Nephron progenitor cell (in vitro differentiated cells): ENCODE measurements around the gene MAP6.

Experiments
- DNase-seq: peaks from one replicate; pipeline ENCODE4 v3.0.0; 2021
- H3K27ac Mint-ChIP-seq: 2 replicates; pipeline ENCODE4 v1.8.0; 2021; ENCODE audit warnings: mild to moderate bottlenecking, moderate library complexity, mixed read lengths
- H3K27me3 Mint-ChIP-seq: 2 replicates; pipeline ENCODE4 v1.8.0; 2021; ENCODE audit warnings: mild to moderate bottlenecking, low read depth, mixed read lengths; ENCODE audit not compliant: poor library complexity
- H3K36me3 Mint-ChIP-seq: 2 replicates; pipeline ENCODE4 v1.8.0; 2021; ENCODE audit warnings: low read depth, mixed read lengths
- H3K4me1 Mint-ChIP-seq: 2 replicates; pipeline ENCODE4 v1.8.0; 2021; ENCODE audit warnings: mixed read lengths
- H3K4me3 Mint-ChIP-seq: 2 replicates; pipeline ENCODE4 v1.8.0; 2021; ENCODE audit warnings: mild to moderate bottlenecking, moderate library complexity, mixed read lengths
- H3K9me3 Mint-ChIP-seq: 2 replicates; pipeline ENCODE4 v1.8.0; 2021; ENCODE audit warnings: mild to moderate bottlenecking, moderate library complexity, mixed read lengths
- CTCF ChIP-seq: fragments of 200-600 bp; sonication (generic); IDR thresholded peaks from 2 replicates; pipeline ENCODE4 v1.5.0; 2021; ENCODE audit warnings: antibody characterized with exemption

MAP6 gene

DNA sequence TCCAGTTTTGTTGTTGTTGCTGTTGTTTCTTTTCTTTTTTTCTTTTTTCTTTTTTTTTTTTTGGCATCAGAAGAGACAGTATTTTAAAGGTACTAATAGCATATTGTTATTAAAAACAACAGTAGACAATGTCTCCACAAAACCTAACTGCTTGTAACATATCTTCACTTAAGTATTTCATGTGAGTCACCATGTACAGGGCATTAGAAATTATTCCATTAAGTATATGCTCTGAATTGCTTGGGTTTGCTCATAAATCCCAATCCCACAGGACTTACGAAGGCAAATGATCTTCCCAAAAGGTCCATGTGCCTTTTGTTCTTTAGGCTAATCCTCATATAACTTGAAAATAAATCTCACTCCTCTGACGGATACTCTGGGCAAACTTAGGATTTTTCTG is 35.9 kb downstream of the MAP6 start:
- no peak for DNase-seq
- TF ChIP-seq CTCF: no peak
- peaks cover 50% of the 10 kb centered on the region for H3K4me1 Mint-ChIP-seq
- no peaks in the 10 kb centered on the region for H3K36me3 Mint-ChIP-seq
- H3K9me3 Mint-ChIP-seq: no peaks in the 10 kb centered on the region
- peaks cover 94% of the 10 kb centered on the region for H3K27me3 Mint-ChIP-seq
- H3K4me3 Mint-ChIP-seq: no peak overlapping the region
- no peak overlapping the region for H3K27ac Mint-ChIP-seq

DNA sequence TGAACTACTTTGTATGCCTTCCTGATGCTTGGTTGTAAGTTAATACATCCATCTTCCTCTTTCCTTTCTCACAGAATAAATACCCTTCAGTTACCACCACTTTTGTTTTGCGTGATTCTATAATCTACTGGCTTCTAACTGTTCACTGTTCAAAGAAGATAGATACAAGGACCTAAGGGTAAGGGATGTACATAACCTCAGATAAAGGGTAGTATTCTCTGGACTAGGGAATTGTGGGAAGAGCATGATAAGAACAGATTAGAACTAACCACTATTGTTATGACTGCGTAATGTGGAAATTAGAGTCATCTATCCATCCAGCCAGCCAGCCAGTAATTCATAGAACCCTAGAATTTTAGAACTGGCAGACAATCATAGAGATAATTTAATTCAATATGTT is 36.4 kb downstream of the MAP6 start:
- Mint-ChIP-seq H3K9me3 (no peaks in the 10 kb centered on the region), H3K27ac (no peak overlapping the region), H3K4me3 (no peak overlapping the region), H3K27me3 (peaks cover 94% of the 10 kb centered on the region), H3K36me3 (no peaks in the 10 kb centered on the region), H3K4me1 (peaks cover 56% of the 10 kb centered on the region)
- TF ChIP-seq CTCF: no peak
- no peak for DNase-seq

DNA sequence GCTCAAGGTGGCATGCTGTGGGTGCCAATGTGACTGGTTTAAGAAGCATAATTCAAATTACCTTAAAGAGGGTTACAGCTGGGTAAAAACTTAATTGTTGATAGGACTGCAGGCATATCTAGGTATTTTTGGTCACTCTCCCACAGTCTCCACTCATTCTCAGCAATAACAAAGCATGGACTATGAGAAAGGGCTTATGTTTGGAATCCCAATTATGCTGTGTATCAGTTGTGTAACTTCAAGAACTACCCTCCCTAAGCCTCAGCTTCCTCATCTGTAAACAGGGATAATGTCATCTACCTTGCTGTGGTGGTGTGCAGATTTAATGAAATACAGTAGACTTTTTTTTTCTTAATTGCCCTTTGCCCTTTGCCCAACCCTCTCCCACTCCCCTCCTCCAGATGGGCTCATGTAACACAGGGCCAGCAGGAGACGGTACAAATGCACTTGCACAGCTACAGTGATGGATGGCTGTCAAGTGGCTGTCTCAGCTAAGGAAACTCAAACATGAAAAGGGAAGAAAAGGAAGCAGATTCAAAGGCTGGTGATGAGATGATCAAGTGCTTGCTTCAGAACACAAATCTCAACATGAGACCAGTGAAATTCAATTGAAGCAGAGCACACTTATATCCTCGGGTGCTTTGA is 37.6 kb downstream of the MAP6 start:
- H3K9me3 Mint-ChIP-seq: no peaks in the 10 kb centered on the region
- H3K27me3 Mint-ChIP-seq: peaks cover 92% of the 10 kb centered on the region
- DNase-seq: peak; percentile 13
- no peak overlapping the region for H3K4me3 Mint-ChIP-seq
- peaks cover 60% of the 10 kb centered on the region for H3K4me1 Mint-ChIP-seq
- no peak for TF ChIP-seq CTCF
- no peak overlapping the region for H3K27ac Mint-ChIP-seq
- H3K36me3 Mint-ChIP-seq: no peaks in the 10 kb centered on the region

- H3K4me3 Mint-ChIP-seq: no peak overlapping the region
- no peaks in the 10 kb centered on the region for H3K9me3 Mint-ChIP-seq
- no peak for TF ChIP-seq CTCF
Measured at GRCh38 chr11:75627906-75628668, 40.8 kb downstream of the MAP6 start.

GRCh38 chr11:75626889-75627529 is 41.8 kb downstream of the MAP6 start:
- H3K27ac Mint-ChIP-seq: peak overlapping the region; percentile 34
- peaks cover 39% of the 10 kb centered on the region for H3K4me1 Mint-ChIP-seq
- H3K4me3 Mint-ChIP-seq: no peak overlapping the region

More at GRCh38 chr11:75627906-75628668, 40.8 kb downstream of the MAP6 start:
- no peak for DNase-seq
- Mint-ChIP-seq H3K27ac (peak overlapping the region; percentile 26), H3K4me1 (peaks cover 47% of the 10 kb centered on the region), H3K36me3 (no peaks in the 10 kb centered on the region), H3K27me3 (peaks cover 89% of the 10 kb centered on the region)

More at GRCh38 chr11:75626889-75627529, 41.8 kb downstream of the MAP6 start:
- TF ChIP-seq CTCF: no peak
- no peak for DNase-seq
- H3K36me3 Mint-ChIP-seq: no peaks in the 10 kb centered on the region
- H3K27me3 Mint-ChIP-seq: peaks cover 84% of the 10 kb centered on the region
- H3K9me3 Mint-ChIP-seq: no peaks in the 10 kb centered on the region
